MCF 10A (cell line): ENCODE results near the gene UMPS. TPM values are rescaled to one million over a fixed set of nuclear protein-coding genes. Genes with fewer than 3 reads are reported as not detected.

Experiments used
- BruUV-seq: library from RNA; stranded (reverse); fragments of 400-500 nt; replicated peaks from 2 replicates; lab custom pipeline; 2021; lab: Mats Ljungman, UMichigan
- CTCF ChIA-PET: fragments of 300-600 bp; sonication (Branson Sonifier 250); formaldehyde crosslinking; extraction: SDS; loops from one replicate; lab custom pipeline; 2021; ENCODE audit warnings: antibody characterized with exemption, inconsistent platforms; lab: Yijun Ruan, JAX
- POLR2A ChIA-PET: fragments of 300-600, 350-650 bp; sonication (Branson Sonifier 250); formaldehyde crosslinking; extraction: SDS; loops from one replicate; lab custom pipeline; 2020; ENCODE audit warnings: antibody characterized with exemption, inconsistent platforms; lab: Yijun Ruan, JAX
- DNase-seq: peaks from one replicate; pipeline ENCODE4 v3.0.0-alpha.2; 2018; ENCODE audit not compliant: unreplicated experiment
- H3K27ac Mint-ChIP-seq: one replicate; pipeline ENCODE4 v1.8.0; 2022; ENCODE audit warnings: mild to moderate bottlenecking, low read depth, mixed read lengths; ENCODE audit not compliant: unreplicated experiment
- H3K27me3 Mint-ChIP-seq: one replicate; pipeline ENCODE4 v1.8.0; 2022; ENCODE audit warnings: mixed read lengths; ENCODE audit not compliant: insufficient read depth, unreplicated experiment
- H3K36me3 Mint-ChIP-seq: one replicate; pipeline ENCODE4 v1.8.0; 2022; ENCODE audit warnings: mild to moderate bottlenecking, moderate library complexity, mixed read lengths; ENCODE audit not compliant: insufficient read depth, unreplicated experiment
- H3K4me1 Mint-ChIP-seq: one replicate; pipeline ENCODE4 v1.8.0; 2022; ENCODE audit warnings: mixed read lengths; ENCODE audit not compliant: insufficient read depth, unreplicated experiment
- H3K4me3 Mint-ChIP-seq: one replicate; pipeline ENCODE4 v1.8.0; 2022; ENCODE audit warnings: mild to moderate bottlenecking, moderate library complexity, mixed read lengths; ENCODE audit not compliant: unreplicated experiment
- H3K9me3 Mint-ChIP-seq: one replicate; pipeline ENCODE4 v1.8.0; 2022; ENCODE audit warnings: mixed read lengths; ENCODE audit not compliant: unreplicated experiment
- intact Hi-C: fragments of 100-400 bp; cut with micrococcal nuclease; formaldehyde crosslinking; loops from 2 replicates; pipeline ENCODE4 v1.14.1; 2022
- total RNA-seq: library from RNA; stranded (reverse); gene quantifications from 2 replicates; pipeline ENCODE4 v1.2.3, GENCODE V29; 2022
- TF ChIP-seq, protein P1 (sequence below): fragments of 200-600 bp; IDR thresholded peaks from one replicate; pipeline ENCODE4 v1.8.0; 2022; ENCODE audit warnings: antibody characterized with exemption, mild to moderate bottlenecking; ENCODE audit not compliant: unreplicated experiment

Gene UMPS
- total RNA-seq, 1 experiment from 2014 or later: 49.3 TPM

DNA sequence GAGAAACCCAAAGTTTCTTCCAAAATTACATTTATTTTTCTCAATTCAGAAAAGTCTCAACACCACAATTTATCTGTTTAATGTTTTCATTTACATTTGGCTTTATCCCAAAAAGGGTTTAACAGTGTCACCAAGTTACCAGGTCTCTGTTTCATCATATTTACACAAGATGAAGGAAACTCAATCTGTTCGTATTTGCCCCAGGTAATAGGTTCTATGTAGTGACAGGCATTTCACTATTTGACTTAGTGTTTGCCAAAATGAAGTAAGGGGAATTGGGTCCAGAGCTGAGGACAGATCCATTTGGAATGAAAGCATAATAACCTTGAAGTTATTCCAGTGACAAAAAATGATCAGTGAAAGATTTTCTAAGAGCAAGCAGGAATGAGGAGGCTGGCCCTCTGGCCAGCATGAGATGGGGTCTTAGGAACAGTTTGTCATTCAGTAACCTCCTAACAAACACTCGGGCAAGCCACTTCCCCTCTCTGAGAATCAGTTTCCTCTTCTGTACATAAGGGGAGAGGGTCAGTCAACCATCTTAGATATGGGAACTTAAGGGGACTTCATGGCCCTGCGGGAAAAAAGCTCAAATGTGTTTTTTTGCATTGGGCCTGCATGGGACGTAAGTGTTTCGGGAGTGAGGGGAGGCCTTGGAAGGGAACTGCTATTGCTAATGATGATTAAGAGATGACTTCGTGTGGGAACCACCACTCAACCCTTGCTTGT, 31.8 kb downstream of the UMPS start:
- ChIA-PET CTCF (interaction anchor here (0.6 to 15.0 kb wide), 30 partner anchors 9 to 1145 kb away, joined by 3 to 263 read pairs (median 6); no protein-coding TSS in a partner anchor), POLR2A (interaction anchor here (1.5 to 2.7 kb wide), 2 partner anchors 15 to 140 kb away, joined by 4 to 22 read pairs; no protein-coding TSS in a partner anchor)
- Mint-ChIP-seq H3K36me3 (peaks cover 37% of the 10 kb centered on the region), H3K27ac (no peak overlapping the region), H3K27me3 (no peaks in the 10 kb centered on the region), H3K9me3 (no peaks in the 10 kb centered on the region), H3K4me1 (peaks cover 4% of the 10 kb centered on the region), H3K4me3 (no peak overlapping the region)
- TF ChIP-seq, protein P1, sequence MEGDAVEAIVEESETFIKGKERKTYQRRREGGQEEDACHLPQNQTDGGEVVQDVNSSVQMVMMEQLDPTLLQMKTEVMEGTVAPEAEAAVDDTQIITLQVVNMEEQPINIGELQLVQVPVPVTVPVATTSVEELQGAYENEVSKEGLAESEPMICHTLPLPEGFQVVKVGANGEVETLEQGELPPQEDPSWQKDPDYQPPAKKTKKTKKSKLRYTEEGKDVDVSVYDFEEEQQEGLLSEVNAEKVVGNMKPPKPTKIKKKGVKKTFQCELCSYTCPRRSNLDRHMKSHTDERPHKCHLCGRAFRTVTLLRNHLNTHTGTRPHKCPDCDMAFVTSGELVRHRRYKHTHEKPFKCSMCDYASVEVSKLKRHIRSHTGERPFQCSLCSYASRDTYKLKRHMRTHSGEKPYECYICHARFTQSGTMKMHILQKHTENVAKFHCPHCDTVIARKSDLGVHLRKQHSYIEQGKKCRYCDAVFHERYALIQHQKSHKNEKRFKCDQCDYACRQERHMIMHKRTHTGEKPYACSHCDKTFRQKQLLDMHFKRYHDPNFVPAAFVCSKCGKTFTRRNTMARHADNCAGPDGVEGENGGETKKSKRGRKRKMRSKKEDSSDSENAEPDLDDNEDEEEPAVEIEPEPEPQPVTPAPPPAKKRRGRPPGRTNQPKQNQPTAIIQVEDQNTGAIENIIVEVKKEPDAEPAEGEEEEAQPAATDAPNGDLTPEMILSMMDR: no peak
- intact Hi-C loops: loop anchor here (1.0 to 5.0 kb wide), 3 partner anchors 125 to 823 kb away; partner anchors contain the start of gene ITGB5
- DNase-seq: no peak
- no TSS peak for BruUV-seq

DNA sequence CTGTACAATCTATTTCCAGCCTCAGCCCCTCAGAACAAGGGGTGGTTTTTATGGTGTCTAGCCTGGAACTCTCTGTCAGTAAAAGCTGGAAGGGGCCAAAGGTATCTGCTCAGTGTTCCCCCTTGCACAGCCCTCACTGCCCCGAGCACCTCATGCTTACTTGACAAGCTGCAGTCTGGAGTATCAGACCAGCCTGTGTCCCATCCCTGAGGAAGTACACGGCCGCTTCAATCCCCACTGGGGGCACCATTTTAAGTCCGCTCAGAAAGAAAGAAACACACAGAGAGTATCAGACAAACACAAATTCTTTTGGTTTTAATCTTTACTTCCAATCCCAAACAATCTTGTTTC, 32.4 kb downstream of the UMPS start:
- ChIA-PET POLR2A (interaction anchor here (2.7 kb wide), 1 partner anchor 139 kb away, joined by 22 read pairs; no protein-coding TSS in a partner anchor), CTCF (interaction anchor here (0.6 to 15.0 kb wide), 11 partner anchors 8 to 1146 kb away, joined by 3 to 263 read pairs (median 12); no protein-coding TSS in a partner anchor)
- DNase-seq: no peak
- Mint-ChIP-seq H3K4me1 (peaks cover 4% of the 10 kb centered on the region), H3K4me3 (no peak overlapping the region), H3K9me3 (no peaks in the 10 kb centered on the region), H3K27ac (no peak overlapping the region), H3K36me3 (peaks cover 41% of the 10 kb centered on the region), H3K27me3 (no peaks in the 10 kb centered on the region)
- no TSS peak for BruUV-seq
- intact Hi-C loops: loop anchor here (5.0 kb wide), 1 partner anchor 125 kb away; the partner anchor contains the start of gene ITGB5
- TF ChIP-seq, protein P1: no peak

DNA sequence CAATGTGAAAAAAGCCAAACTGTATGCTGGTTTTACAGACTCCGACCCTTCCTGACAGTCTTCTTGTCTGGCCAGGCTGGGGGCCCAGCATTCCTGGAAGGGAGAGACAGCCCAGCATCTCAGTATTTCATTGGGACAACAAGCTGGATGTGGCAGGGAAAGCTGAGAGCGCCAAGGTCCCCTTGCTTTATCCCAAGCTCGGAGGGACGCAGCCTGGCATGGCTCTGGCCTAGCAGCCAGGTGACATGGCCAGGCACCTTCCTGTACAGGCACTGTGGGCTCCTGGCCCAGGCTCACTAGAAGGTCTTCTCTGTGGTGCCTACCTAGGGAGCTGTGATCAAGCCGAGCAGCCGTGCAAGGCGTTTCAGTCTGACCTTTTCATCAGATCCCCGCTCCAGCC, 33.0 kb downstream of the UMPS start:
- no peaks in the 10 kb centered on the region for H3K27me3 Mint-ChIP-seq
- intact Hi-C loops: loop anchor here (5.0 kb wide), 1 partner anchor 124 kb away; the partner anchor contains the start of gene ITGB5
- ChIA-PET POLR2A (interaction anchor here (1.3 kb wide), 1 partner anchor 138 kb away, joined by 4 read pairs; no protein-coding TSS in a partner anchor), CTCF (interaction anchor here (0.6 to 15.0 kb wide), 10 partner anchors 10 to 1146 kb away, joined by 3 to 263 read pairs (median 5); no protein-coding TSS in a partner anchor)
- H3K4me1 Mint-ChIP-seq: peaks cover 4% of the 10 kb centered on the region
- no peak overlapping the region for H3K27ac Mint-ChIP-seq
- H3K9me3 Mint-ChIP-seq: no peaks in the 10 kb centered on the region
- H3K4me3 Mint-ChIP-seq: no peak overlapping the region
- no peak for DNase-seq
- no TSS peak for BruUV-seq
- peaks cover 41% of the 10 kb centered on the region for H3K36me3 Mint-ChIP-seq
- TF ChIP-seq, protein P1: no peak
